SK-N-SH treated with all-trans-retinoic acid at 6 μM for 48 hours (cell line): ENCODE measurements around the gene LAMB4.

Experiments used
- ARNTL ChIP-seq: fragments of 450-650 bp; formaldehyde crosslinking; IDR thresholded peaks from 2 replicates; pipeline ENCODE4 v1.5.0; 2020; ENCODE audit warnings: low read depth, mild to moderate bottlenecking, moderate library complexity, borderline replicate concordance
- GLIS3 ChIP-seq: fragments of 250-450 bp; sonication (Bioruptor Pico); IDR thresholded peaks from 2 replicates; pipeline ENCODE4 v1.5.0; 2020; ENCODE audit warnings: mild to moderate bottlenecking, moderate library complexity
- PPARA ChIP-seq: fragments of 250-450 bp; sonication (Bioruptor Pico); IDR thresholded peaks from 2 replicates; pipeline ENCODE4 v1.5.0; 2020; ENCODE audit warnings: mild to moderate bottlenecking, borderline replicate concordance
- RARB ChIP-seq: fragments of 250-450 bp; sonication (Bioruptor Pico); IDR thresholded peaks from 2 replicates; pipeline ENCODE4 v1.8.0; 2021; ENCODE audit warnings: mild to moderate bottlenecking, moderate library complexity
- SNAI2 ChIP-seq: fragments of 250-450 bp; sonication (Bioruptor Pico); IDR thresholded peaks from 2 replicates; pipeline ENCODE4 v1.5.0; 2020; ENCODE audit warnings: mild to moderate bottlenecking, moderate library complexity
- ZFP3 ChIP-seq: fragments of 250-450 bp; sonication (Bioruptor Pico); IDR thresholded peaks from 2 replicates; pipeline ENCODE4 v1.5.0; 2020; ENCODE audit warnings: mild to moderate bottlenecking, moderate library complexity
- ZFP30 ChIP-seq: fragments of 450-650 bp; formaldehyde crosslinking; IDR thresholded peaks from 2 replicates; pipeline ENCODE4 v1.5.0; 2022; ENCODE audit warnings: mild to moderate bottlenecking, moderate library complexity
- ZNF70 ChIP-seq: fragments of 450-650 bp; formaldehyde crosslinking; IDR thresholded peaks from 2 replicates; pipeline ENCODE4 v1.5.0; 2020; ENCODE audit warnings: mild to moderate bottlenecking, moderate library complexity
- ZNF8 ChIP-seq: fragments of 450-650 bp; formaldehyde crosslinking; IDR thresholded peaks from 2 replicates; pipeline ENCODE4 v1.5.0; 2020; ENCODE audit warnings: mild to moderate bottlenecking, moderate library complexity
- TF ChIP-seq, protein P1 (sequence below): fragments of 250-450 bp; sonication (Bioruptor Pico); IDR thresholded peaks from 2 replicates; pipeline ENCODE4 v1.5.0; 2020; ENCODE audit warnings: mild to moderate bottlenecking, moderate library complexity
- TF ChIP-seq, protein P2 (sequence below): fragments of 250-450 bp; sonication (Bioruptor Pico); IDR thresholded peaks from 2 replicates; pipeline ENCODE4 v1.8.0; 2020; ENCODE audit warnings: mild to moderate bottlenecking, moderate library complexity, borderline replicate concordance
- TF ChIP-seq, protein P3 (sequence below): fragments of 250-450 bp; sonication (Bioruptor Pico); IDR thresholded peaks from 2 replicates; pipeline ENCODE4 v1.5.1; 2020; ENCODE audit warnings: low read depth, mild to moderate bottlenecking, moderate library complexity

- TF ChIP-seq ZNF8 (no peak), SNAI2 (CRISPR knock-in tag) (no peak), ZFP30 (no peak), RARB (no peak), ARNTL (CRISPR knock-in tag) (no peak), PPARA (CRISPR knock-in tag) (no peak), ZNF70 (CRISPR knock-in tag) (no peak), ZFP3 (CRISPR knock-in tag) (no peak), GLIS3 (CRISPR knock-in tag) (no peak)
- TF ChIP-seq, protein P1, sequence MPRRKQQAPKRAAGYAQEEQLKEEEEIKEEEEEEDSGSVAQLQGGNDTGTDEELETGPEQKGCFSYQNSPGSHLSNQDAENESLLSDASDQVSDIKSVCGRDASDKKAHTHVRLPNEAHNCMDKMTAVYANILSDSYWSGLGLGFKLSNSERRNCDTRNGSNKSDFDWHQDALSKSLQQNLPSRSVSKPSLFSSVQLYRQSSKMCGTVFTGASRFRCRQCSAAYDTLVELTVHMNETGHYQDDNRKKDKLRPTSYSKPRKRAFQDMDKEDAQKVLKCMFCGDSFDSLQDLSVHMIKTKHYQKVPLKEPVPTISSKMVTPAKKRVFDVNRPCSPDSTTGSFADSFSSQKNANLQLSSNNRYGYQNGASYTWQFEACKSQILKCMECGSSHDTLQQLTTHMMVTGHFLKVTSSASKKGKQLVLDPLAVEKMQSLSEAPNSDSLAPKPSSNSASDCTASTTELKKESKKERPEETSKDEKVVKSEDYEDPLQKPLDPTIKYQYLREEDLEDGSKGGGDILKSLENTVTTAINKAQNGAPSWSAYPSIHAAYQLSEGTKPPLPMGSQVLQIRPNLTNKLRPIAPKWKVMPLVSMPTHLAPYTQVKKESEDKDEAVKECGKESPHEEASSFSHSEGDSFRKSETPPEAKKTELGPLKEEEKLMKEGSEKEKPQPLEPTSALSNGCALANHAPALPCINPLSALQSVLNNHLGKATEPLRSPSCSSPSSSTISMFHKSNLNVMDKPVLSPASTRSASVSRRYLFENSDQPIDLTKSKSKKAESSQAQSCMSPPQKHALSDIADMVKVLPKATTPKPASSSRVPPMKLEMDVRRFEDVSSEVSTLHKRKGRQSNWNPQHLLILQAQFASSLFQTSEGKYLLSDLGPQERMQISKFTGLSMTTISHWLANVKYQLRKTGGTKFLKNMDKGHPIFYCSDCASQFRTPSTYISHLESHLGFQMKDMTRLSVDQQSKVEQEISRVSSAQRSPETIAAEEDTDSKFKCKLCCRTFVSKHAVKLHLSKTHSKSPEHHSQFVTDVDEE: no peak
- TF ChIP-seq, protein P2, sequence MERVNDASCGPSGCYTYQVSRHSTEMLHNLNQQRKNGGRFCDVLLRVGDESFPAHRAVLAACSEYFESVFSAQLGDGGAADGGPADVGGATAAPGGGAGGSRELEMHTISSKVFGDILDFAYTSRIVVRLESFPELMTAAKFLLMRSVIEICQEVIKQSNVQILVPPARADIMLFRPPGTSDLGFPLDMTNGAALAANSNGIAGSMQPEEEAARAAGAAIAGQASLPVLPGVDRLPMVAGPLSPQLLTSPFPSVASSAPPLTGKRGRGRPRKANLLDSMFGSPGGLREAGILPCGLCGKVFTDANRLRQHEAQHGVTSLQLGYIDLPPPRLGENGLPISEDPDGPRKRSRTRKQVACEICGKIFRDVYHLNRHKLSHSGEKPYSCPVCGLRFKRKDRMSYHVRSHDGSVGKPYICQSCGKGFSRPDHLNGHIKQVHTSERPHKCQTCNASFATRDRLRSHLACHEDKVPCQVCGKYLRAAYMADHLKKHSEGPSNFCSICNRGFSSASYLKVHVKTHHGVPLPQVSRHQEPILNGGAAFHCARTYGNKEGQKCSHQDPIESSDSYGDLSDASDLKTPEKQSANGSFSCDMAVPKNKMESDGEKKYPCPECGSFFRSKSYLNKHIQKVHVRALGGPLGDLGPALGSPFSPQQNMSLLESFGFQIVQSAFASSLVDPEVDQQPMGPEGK (CRISPR knock-in tag): no peak
- TF ChIP-seq, protein P3, sequence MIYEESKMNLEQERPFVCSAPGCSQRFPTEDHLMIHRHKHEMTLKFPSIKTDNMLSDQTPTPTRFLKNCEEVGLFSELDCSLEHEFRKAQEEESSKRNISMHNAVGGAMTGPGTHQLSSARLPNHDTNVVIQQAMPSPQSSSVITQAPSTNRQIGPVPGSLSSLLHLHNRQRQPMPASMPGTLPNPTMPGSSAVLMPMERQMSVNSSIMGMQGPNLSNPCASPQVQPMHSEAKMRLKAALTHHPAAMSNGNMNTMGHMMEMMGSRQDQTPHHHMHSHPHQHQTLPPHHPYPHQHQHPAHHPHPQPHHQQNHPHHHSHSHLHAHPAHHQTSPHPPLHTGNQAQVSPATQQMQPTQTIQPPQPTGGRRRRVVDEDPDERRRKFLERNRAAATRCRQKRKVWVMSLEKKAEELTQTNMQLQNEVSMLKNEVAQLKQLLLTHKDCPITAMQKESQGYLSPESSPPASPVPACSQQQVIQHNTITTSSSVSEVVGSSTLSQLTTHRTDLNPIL (CRISPR knock-in tag): no peak
Measured at GRCh38 chr7:108067844-108068243, 62.3 kb downstream of the LAMB4 start.
